SU-DHL-6 (cell line): Measurements from ENCODE around the gene SNCB.

ENCODE experiments used
- CTCF ChIP-seq: fragments of 200-600 bp; sonication (generic); IDR thresholded peaks from one replicate; pipeline ENCODE4 v1.5.1; 2017; ENCODE audit warnings: antibody characterized with exemption, mild to moderate bottlenecking, low read length, moderate library complexity; ENCODE audit not compliant: insufficient read depth, poor library complexity, severe bottlenecking
- EZH2phosphoT487 ChIP-seq: fragments of 200-600 bp; sonication (generic), shearing (Covaris generic); conservative IDR thresholded peaks from 2 replicates; pipeline ENCODE4 v1.6.1; 2018; ENCODE audit warnings: mild to moderate bottlenecking, antibody characterized with exemption, low read length, moderate library complexity, mixed read lengths

GRCh38 chr5:176642675-176643490 is 12.5 kb upstream of the SNCB start:
- no peak for TF ChIP-seq CTCF
- no peak for TF ChIP-seq EZH2phosphoT487
